ENCODE measurements around the gene CNKSR1.

Gene CNKSR1

DNA sequence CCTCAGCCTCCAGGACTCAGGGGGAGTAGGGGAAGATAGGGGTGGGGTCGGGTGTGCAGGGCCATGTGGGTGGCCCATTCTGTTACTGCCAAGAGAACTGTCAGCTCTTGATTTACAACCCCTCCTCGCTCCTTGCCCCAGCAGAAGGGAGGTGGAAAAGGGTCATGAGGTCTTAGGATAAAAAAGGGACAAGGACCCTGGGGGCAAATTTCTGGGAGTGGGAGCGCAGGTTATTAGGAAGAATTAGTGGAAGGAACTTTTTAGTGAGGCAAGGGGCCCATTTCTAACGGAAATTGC is 17.6 kb upstream of the CNKSR1 start:
- no peak for DNase-seq (ENCODE audit: low read depth in 1 of 2, low spot score in 1 of 2)

DNA sequence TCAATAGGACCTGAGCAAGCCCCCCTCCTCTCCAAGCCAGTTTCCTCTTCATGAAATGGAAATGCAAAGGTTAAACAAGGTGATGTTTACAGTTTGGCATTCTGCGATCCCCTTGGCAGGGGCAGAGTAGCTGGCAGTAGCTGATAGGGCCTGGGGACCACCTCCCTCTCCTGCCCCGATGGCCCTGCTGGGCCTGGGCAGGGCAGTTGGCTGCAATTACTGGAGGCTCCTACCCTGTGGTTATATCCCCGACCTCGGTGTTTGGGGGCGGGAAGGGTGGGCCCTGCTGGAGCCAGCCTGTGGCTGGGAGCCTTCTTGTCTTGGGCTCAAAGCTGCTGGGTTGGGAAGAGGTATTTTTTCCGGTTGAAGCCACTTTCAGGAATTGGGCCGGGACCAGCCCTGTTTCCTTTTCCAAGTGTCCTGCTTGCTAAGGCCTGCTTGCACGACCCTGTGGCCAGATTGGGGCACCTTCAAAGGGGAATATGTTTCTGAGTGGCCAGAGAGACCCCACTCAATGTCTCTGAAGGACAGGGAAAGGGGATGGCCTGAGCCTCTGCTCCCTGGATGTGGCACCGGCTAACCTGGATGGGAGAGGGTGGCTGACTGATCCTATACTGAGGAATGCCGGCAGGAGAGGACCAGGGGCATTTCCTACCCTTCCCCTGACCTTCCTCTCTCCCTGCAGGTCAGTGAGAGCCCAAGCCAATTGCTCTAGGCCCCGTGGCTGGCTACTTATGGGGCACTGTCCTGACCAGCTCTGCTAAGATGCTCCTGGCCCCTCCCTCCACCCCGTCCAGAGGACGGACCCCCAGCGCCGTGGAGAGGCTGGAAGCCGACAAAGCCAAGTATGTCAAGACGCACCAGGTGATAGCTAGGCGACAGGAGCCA is 16.5 kb upstream of the CNKSR1 start:
- no peak for DNase-seq (ENCODE audit: low read depth in 1 of 2, low spot score in 1 of 2)

DNA sequence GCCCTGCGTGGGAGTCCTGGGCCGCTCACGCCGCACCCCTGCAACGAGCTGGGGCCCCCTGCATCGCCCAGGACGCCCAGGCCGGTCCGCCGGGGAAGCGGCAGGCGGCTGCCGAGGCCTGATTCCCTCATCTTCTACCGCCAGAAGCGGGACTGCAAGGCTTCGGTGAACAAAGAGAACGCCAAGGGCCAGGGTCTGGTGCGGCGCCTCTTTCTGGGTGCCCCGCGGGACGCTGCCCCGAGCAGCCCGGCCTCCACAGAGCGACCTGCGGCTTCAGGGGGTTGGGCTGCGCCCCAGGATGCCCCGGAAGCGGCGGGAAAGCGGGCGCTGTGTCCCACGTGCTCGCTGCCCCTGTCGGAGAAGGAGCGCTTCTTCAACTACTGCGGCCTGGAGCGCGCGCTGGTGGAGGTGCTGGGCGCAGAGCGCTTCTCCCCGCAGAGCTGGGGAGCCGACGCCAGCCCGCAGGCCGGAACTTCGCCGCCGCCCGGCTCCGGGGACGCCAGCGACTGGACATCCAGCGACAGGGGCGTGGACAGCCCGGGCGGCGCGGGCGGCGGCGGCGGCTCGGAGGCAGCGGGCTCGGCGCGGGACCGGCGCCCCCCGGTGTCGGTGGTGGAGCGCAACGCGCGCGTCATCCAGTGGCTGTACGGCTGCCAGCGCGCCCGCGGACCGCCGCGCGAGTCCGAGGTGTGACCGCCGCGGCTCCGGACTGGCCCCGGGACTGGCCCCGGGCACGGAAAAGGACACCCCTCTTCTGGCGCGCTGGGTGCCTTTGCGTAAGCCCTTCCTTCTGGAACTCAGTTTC is 15.7 kb upstream of the CNKSR1 start:
- peak in 1 of 2 donors; percentile 22 for DNase-seq (ENCODE audit: low read depth in 1 of 2, low spot score in 1 of 2)

DNA sequence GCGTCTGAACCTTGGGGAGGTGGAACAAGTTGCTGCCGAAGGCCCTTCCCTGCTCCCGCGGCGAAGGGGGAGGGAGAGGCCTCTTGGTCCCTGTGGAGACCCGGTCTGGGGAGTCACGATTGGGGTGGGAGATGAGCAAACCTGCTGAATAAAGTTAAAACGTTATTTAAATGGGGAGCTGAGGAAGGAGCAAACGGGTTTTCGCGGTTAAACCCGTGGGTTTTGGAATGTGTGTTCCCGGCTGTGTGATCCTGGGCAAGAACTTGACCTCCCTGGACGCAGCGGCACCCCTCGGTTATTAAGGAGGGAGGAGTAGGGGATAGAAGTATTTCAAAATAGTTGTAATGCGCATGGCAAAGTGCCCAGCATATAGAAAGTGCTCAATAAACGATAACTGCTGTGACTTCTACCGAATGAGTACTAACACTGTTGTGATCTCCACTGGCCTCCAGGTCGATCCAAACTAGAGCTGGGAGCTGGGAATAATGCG is 15.0 kb upstream of the CNKSR1 start:
- no peak for DNase-seq (ENCODE audit: low read depth in 1 of 2, low spot score in 1 of 2)

GRCh38 chr1:26163684-26164035 is 13.6 kb upstream of the CNKSR1 start:
- DNase-seq (ENCODE audit: low read depth in 1 of 2, low spot score in 1 of 2) = no peak

DNA sequence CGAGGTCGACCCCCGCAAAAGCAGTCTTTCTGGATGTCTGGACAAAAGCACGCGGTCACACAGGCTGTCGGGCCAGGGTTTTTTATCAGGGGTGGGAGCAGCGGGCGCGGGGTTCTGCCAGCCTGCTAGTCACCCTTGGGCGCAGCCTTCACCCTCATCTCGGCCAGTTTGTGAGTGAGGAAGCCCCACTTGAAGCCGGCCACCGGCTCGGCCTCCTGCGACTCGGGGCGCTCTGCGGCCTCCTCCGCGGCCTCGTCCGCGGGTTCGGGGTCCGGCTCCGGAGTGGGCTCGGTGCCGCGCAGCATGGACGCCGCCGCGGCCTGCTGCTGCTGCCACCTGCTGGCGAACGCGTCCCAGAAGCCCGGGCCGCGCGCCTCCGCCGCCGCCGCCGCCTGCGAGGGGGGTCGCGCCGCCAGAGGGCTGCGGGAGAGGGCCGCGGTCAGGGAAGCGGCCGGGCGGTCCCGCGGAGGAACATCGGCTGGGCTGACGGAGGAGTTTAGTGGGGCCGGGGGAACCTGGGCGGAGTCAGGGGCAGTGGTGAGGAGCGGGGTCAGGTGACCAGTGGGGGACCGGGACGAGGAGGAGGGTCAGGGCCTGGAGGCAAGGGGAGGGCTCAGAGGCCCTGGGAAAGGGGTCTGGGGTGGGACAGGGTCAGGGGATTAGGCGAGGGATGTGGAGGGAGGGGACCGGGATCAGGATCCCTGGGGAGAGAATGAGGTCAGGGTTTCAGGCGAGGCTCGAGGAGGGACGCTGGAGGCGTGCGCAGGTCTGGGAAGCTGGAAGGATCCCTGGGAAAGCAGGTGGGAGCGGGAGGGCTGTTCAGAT is 13.0 kb upstream of the CNKSR1 start:
- peak in 1 of 2 donors; percentile 37 for DNase-seq (ENCODE audit: low read depth in 1 of 2, low spot score in 1 of 2)

GRCh38 chr1:26164861-26165842 is 12.1 kb upstream of the CNKSR1 start:
- no peak for DNase-seq (ENCODE audit: low read depth in 1 of 2, low spot score in 1 of 2)

DNA sequence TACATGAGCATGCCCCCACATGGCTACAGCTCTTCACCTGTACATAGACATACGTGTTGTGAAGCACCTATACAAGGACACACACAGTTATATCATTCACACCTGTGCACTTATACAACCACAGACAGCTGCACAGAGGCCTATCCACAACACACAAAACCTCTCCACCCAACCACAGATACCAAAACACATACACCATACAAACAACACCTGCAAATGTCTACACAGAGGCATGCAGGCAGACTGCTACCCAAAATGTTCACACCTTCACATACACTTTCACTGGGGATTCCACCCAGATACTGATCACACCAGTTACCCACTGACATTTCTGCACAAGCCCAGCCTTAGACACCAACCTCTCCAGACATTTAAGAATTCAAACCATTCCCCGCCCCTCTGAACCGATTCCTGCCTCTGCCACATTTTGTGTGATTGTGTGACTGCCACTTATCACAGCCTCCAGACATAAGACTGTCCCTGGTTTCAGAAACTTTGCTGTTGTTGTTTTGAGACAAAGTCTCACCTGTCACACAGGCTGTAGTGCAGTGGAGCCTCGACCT is 10.5 kb upstream of the CNKSR1 start:
- DNase-seq (ENCODE audit: low read depth in 1 of 2, low spot score in 1 of 2) = no peak

DNA sequence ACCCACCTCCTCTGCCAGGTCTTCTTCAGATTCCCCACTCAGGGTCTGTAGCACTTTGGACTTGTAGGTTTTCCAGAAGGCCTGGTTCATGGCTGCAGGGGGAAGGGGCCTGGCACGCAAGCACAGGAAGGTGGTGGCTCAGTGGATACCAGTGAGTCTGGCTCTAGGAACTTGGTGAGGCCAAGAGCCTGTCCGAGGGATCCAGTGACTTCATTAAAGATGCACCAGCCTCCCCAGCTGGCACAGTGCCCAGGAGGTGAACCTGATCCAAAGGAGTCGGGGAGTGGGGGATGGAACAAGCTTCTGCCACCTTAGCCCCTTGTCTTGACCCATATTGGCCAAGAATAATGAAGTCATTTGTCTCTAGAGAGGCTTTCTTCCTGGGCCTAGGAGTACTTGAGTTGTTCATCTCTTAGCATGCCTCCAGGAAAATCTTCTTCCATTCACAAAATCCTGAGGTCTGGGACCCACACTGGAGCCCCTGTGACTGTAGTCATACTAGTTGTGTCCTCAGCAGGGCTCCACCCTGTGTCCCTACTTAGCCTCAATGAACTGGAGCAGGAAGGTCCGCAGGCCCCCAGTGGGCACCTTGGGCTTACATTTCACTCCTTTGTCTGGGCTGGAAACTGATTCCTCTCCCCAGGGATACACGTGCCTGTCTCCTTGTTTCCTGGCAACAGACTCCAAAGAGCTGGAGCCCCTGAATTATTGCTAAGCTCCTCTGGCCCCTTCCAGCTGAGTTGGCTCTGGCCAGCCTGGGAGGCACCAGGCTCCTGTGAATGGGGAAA is 8.7 kb upstream of the CNKSR1 start, which contains the start of gene C1orf232:
C1orf232 (minus strand) TSS at position 554 of the 788 bp plus-strand sequence; CDS start at position 90, 464 bp downstream.
- DNase-seq (ENCODE audit: low read depth in 1 of 2, low spot score in 1 of 2) = no peak

DNA sequence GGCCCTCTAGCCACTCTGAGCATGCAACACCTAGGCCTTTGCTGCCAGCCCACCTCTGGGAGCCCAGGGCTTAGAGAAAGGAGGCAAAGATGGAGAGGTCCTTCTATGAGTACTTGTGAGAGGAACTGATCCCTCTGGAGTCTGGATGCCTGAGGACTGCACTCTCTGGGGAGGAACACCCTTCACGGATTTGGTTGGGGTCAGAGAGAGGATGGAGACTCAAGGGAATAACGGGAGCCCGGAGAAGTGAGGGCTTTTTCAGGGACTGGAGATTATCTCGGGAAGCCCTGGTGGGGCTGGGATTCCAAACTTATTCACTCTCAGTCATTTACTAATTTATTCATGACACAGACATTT is 8.1 kb upstream of the CNKSR1 start:
- no peak for DNase-seq (ENCODE audit: low read depth in 1 of 2, low spot score in 1 of 2)

- peak; percentile 78 to 84 for DNase-seq (ENCODE audit: low read depth in 1 of 2, low spot score in 1 of 2)
Measured at GRCh38 chr1:26169669-26170471, 7.4 kb upstream of the CNKSR1 start, which contains the start of gene ZNF593. ZNF593 (plus strand) TSS chr1:26169908; CDS start chr1:26169984, 76 bp downstream.

GRCh38 chr1:26170472-26170821 is 6.8 kb upstream of the CNKSR1 start:
- no peak for DNase-seq (ENCODE audit: low read depth in 1 of 2, low spot score in 1 of 2)

DNA sequence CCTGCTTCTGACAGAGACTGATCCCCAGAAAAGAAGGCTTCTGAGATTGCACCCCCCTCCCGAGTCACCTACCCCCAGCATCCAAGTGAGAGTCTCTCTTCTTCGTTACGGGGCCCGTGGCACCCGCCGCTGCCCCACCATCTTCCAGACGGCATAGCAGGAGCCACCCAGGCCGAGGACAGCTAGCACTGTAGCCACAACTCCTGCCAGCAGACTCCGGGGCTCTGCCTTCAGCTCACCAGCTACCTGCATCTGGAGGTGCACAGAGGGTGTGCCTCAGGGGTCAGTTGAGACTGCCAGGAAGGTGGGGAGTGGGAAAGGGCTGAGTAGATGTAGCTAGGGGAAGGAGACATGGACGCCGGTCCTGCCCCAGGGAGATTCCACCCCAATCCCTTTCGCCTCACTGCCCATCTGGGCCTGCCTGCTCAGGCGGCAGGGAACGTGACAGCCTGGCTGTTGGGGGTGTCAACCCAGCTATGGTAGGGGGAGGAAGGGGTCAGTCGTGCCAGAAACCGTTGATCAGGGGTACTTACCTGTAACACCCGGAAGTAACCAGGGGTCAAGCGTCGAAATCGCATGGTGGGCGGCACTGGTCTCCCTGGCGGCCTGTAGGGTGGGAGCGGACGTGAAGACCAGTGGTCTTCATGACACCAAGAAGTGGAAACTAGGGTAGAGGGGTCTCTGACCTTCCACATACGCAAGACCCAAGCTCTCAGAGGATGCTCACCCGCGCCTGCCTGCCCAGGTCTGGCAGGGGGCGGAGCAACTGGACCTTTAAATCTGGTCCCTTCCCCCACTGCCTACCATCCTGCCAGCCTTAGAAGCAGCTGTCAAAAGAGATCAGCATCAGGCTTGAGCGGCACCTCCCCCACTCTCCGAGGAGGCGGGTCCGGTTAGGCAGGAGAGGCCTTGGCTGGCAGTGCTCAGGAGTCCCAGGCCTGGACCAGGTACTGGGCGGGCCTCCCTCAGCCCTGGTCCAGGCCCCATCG is 5.9 kb upstream of the CNKSR1 start, which contains the start of gene ZNF593OS:
ZNF593OS (minus strand) TSS at position 749 of the 989 bp plus-strand sequence; CDS start at position 578, 171 bp downstream.
- no peak for DNase-seq (ENCODE audit: low read depth in 1 of 2, low spot score in 1 of 2)

DNA sequence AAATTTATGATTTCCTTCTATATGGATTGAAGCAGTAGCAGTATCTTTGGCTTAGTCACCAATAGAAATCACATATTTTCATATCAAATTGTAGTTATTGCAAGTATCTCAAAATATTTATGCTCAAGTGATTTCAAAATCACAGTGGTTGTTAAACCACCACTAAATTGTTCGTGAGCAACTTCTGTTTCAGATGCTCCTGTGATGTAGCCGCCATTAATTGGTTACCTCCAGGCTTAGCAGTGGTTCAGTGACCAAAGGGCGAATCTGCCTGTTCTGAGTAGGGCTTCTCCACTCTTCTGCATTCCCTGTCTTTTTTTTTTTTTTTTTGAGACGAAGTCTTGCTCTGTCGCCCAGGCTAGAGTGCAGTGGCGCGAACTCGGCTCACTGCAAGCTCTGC is 1.9 kb upstream of the CNKSR1 start:
- DNase-seq (ENCODE audit: low read depth in 1 of 2, low spot score in 1 of 2) = no peak

DNA sequence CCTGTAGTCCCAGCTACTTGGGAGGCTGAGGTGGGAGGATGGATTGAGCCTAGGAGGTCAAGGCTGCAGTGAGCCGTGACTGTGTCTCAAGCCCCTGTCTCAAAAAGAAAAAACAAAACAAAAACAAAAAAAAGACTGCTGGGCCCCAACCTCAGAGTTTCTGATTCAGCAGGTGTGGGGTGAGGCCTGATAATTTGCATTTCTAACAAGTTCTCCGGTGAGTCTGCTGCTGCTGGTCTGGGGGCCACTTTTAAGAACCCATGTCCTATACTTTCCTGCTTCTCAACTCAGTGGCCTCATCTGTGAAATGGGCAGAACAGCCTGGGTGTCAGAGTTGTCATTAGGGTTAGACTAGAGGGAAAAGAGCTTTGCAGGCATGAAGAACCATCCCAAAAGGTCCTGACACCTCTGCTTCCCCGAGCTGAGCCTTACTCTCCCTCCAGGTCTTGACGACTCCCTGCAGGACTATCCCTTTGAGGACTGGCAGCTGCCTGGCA is 2.8 kb downstream of the CNKSR1 start:
- no peak for DNase-seq (ENCODE audit: low read depth in 1 of 2, low spot score in 1 of 2)

- no peak for DNase-seq (ENCODE audit: low read depth in 1 of 2, low spot score in 1 of 2)
Measured at GRCh38 chr1:26181586-26182382, 4.5 kb downstream of the CNKSR1 start.
